Inferior parietal cortex (tissue), 1 donor: Measurements from ENCODE around the gene MAGEA12.
A peak's percentile ranks its signal among the peaks of the same experiment; 100 is the strongest.
"Not testable (repeated sequence)": the region's sequence is repeated elsewhere in the genome, so short reads cannot be mapped to it uniquely, and the experiment has no call there.

Source experiments
- DNase-seq: peaks from one replicate; pipeline ENCODE4 v3.0.0-alpha.2; 2016; ENCODE audit errors: extremely low spot score

MAGEA12 gene

GRCh38 chrX:152733261-152733975 is at the start of gene MAGEA12, which contains the start of gene CSAG1:
TSS of gene MAGEA12 (plus strand) at chrX:152733757. CDS start at chrX:152736162, 2,405 bp downstream.
TSS of gene CSAG1 (minus strand) at chrX:152733721. CDS start at chrX:152732460, 1,261 bp downstream.
- DNase-seq = peak; percentile 1

GRCh38 chrX:152697952-152698931 is 35.3 kb upstream of the MAGEA12 start, which contains the start of gene MAGEA3:
TSS of gene MAGEA3 (plus strand) at chrX:152698794. CDS start at chrX:152700833, 2,039 bp downstream.
- DNase-seq = not testable (repeated sequence)

- DNase-seq = not testable (repeated sequence)
Measured at GRCh38 chrX:152700390-152700789, 33.2 kb upstream of the MAGEA12 start.

- not testable (repeated sequence) for DNase-seq
Measured at GRCh38 chrX:152706500-152706899, 27.1 kb upstream of the MAGEA12 start.

- not testable (repeated sequence) for DNase-seq
Measured at GRCh38 chrX:152709173-152709572, 24.4 kb upstream of the MAGEA12 start, which contains the start of gene CSAG2. TSS of gene CSAG2 (minus strand) at chrX:152709273. CDS start at chrX:152709112, 161 bp downstream.

GRCh38 chrX:152713195-152713594 is 20.4 kb upstream of the MAGEA12 start:
- DNase-seq = not testable (repeated sequence)

GRCh38 chrX:152713815-152714787 is 19.5 kb upstream of the MAGEA12 start, which contains the start of gene MAGEA2B:
TSS of gene MAGEA2B (plus strand) at chrX:152714628. CDS start at chrX:152717107, 2,479 bp downstream.
- DNase-seq = not testable (repeated sequence)

- no peak for DNase-seq
Measured at GRCh38 chrX:152725409-152725808, 8.1 kb upstream of the MAGEA12 start.

GRCh38 chrX:152734143-152734858 is 744 bp downstream of the MAGEA12 start:
- DNase-seq = not testable (repeated sequence)

- DNase-seq = no peak
Measured at GRCh38 chrX:152735101-152735500, 1.5 kb downstream of the MAGEA12 start.

GRCh38 chrX:152735860-152736511 is 2.4 kb downstream of the MAGEA12 start:
- no peak for DNase-seq

GRCh38 chrX:152736528-152736927 is 3.0 kb downstream of the MAGEA12 start:
- not testable (repeated sequence) for DNase-seq

- no peak for DNase-seq
Measured at GRCh38 chrX:152738560-152738959, 5.0 kb downstream of the MAGEA12 start.

GRCh38 chrX:152753686-152754650 is 20.4 kb downstream of the MAGEA12 start, which contains the start of gene MAGEA2:
TSS of gene MAGEA2 (minus strand) at chrX:152753842. CDS start at chrX:152751363, 2,479 bp downstream.
- DNase-seq = not testable (repeated sequence)

GRCh38 chrX:152754871-152755270 is 21.3 kb downstream of the MAGEA12 start:
- not testable (repeated sequence) for DNase-seq

GRCh38 chrX:152758918-152759317 is 25.4 kb downstream of the MAGEA12 start, which contains the start of gene CSAG3:
TSS of gene CSAG3 (plus strand) at chrX:152759218.
- not testable (repeated sequence) for DNase-seq

- DNase-seq = not testable (repeated sequence)
Measured at GRCh38 chrX:152759544-152759943, 26.0 kb downstream of the MAGEA12 start.

GRCh38 chrX:152761582-152761981 is 28.0 kb downstream of the MAGEA12 start:
- DNase-seq = not testable (repeated sequence)
